NT2/D1 (cell line): ENCODE measurements around the gene KLHL30.

Experiments
- DNase-seq: peaks from one replicate; pipeline ENCODE4 v3.0.0-alpha.2; 2011; ENCODE audit warnings: low read depth, low spot score
- H3K27me3 ChIP-seq: 2 replicates; pipeline ENCODE4 v1.6.0; 2011; ENCODE audit warnings: mild to moderate bottlenecking; ENCODE audit not compliant: insufficient read length, insufficient read depth
- H3K36me3 ChIP-seq: 2 replicates; pipeline ENCODE4 v1.6.1; 2011; ENCODE audit warnings: mild to moderate bottlenecking, low read length, mixed read lengths; ENCODE audit not compliant: insufficient read depth, insufficient read length
- H3K4me1 ChIP-seq: 2 replicates; pipeline ENCODE4 v1.5.1; 2011; ENCODE audit not compliant: insufficient read depth, insufficient read length
- H3K4me3 ChIP-seq: 2 replicates; pipeline ENCODE4 v1.5.1; 2011; ENCODE audit warnings: low read depth; ENCODE audit not compliant: insufficient read length
- H3K9ac ChIP-seq: 2 replicates; pipeline ENCODE4 v1.6.0; 2011; ENCODE audit warnings: low read depth; ENCODE audit not compliant: insufficient read length
- H3K9me3 ChIP-seq: 2 replicates; pipeline ENCODE4 v1.5.1; 2011; ENCODE audit warnings: mild to moderate bottlenecking, low read length; ENCODE audit not compliant: insufficient read depth
- SUZ12 ChIP-seq: IDR thresholded peaks from 2 replicates; pipeline ENCODE4 v1.6.1; 2011; ENCODE audit not compliant: insufficient read length, insufficient read depth; ENCODE audit errors: extremely low read depth
- YY1 ChIP-seq: IDR thresholded peaks from 2 replicates; pipeline ENCODE4 v1.6.1; 2011; ENCODE audit not compliant: insufficient read length, insufficient read depth
- ZNF274 ChIP-seq: IDR thresholded peaks from 2 replicates; pipeline ENCODE4 v1.6.1; 2011; ENCODE audit warnings: mild to moderate bottlenecking, low read depth, low read length

The KLHL30 gene

GRCh38 chr2:238138331-238139195 lies at the start of gene KLHL30:
KLHL30 (plus strand) TSS chr2:238138668; CDS start chr2:238140755, 2,087 bp downstream.
- Histone ChIP-seq H3K36me3 (peaks cover 19% of the 10 kb centered on the region), H3K9me3 (no peaks in the 10 kb centered on the region), H3K4me1 (peaks cover 24% of the 10 kb centered on the region), H3K27me3 (no peaks in the 10 kb centered on the region), H3K9ac (peak within 1 kb of the TSS; percentile 22), H3K4me3 (peak within 1 kb of the TSS; percentile 13)
- no peak for TF ChIP-seq ZNF274
- no peak for DNase-seq

GRCh38 chr2:238090887-238091286 lies 47.6 kb upstream of the KLHL30 start:
- peaks cover 34% of the 10 kb centered on the region for H3K36me3 ChIP-seq
- no peaks in the 10 kb centered on the region for H3K9me3 ChIP-seq
- no peak for DNase-seq
- H3K4me3 ChIP-seq: no peak overlapping the region
- H3K27me3 ChIP-seq: no peaks in the 10 kb centered on the region
- H3K4me1 ChIP-seq: peaks cover 3% of the 10 kb centered on the region
- H3K9ac ChIP-seq: no peak overlapping the region
- no peak for TF ChIP-seq ZNF274

GRCh38 chr2:238091436-238092060 lies 46.9 kb upstream of the KLHL30 start:
- no peak overlapping the region for H3K4me3 ChIP-seq
- no peak overlapping the region for H3K9ac ChIP-seq
- no peak for TF ChIP-seq YY1
- TF ChIP-seq ZNF274: no peak
- no peak for TF ChIP-seq SUZ12
- no peaks in the 10 kb centered on the region for H3K9me3 ChIP-seq
- no peak for DNase-seq
- no peaks in the 10 kb centered on the region for H3K27me3 ChIP-seq
- H3K36me3 ChIP-seq: peaks cover 33% of the 10 kb centered on the region
- H3K4me1 ChIP-seq: peaks cover 8% of the 10 kb centered on the region

GRCh38 chr2:238092486-238093035 lies 45.9 kb upstream of the KLHL30 start:
- Histone ChIP-seq H3K4me1 (peaks cover 11% of the 10 kb centered on the region), H3K4me3 (no peak overlapping the region), H3K36me3 (peaks cover 32% of the 10 kb centered on the region), H3K27me3 (no peaks in the 10 kb centered on the region), H3K9ac (no peak overlapping the region), H3K9me3 (no peaks in the 10 kb centered on the region)
- no peak for TF ChIP-seq ZNF274
- no peak for TF ChIP-seq YY1
- TF ChIP-seq SUZ12: no peak
- DNase-seq: no peak

GRCh38 chr2:238093181-238094140 lies 45.0 kb upstream of the KLHL30 start:
- no peaks in the 10 kb centered on the region for H3K27me3 ChIP-seq
- H3K4me1 ChIP-seq: peaks cover 16% of the 10 kb centered on the region
- no peak overlapping the region for H3K4me3 ChIP-seq
- H3K9ac ChIP-seq: no peak overlapping the region
- no peak for DNase-seq
- TF ChIP-seq ZNF274: no peak
- TF ChIP-seq YY1: no peak
- TF ChIP-seq SUZ12: no peak
- H3K36me3 ChIP-seq: peaks cover 38% of the 10 kb centered on the region
- H3K9me3 ChIP-seq: no peaks in the 10 kb centered on the region; the same call in 1 of the 2 replicates

GRCh38 chr2:238094438-238095022 lies 43.9 kb upstream of the KLHL30 start:
- Histone ChIP-seq H3K4me1 (peaks cover 16% of the 10 kb centered on the region), H3K36me3 (peaks cover 37% of the 10 kb centered on the region)

More at GRCh38 chr2:238094438-238095022, 43.9 kb upstream of the KLHL30 start:
- Histone ChIP-seq H3K27me3 (no peaks in the 10 kb centered on the region), H3K9me3 (no peaks in the 10 kb centered on the region; the same call in 1 of the 2 replicates), H3K4me3 (no peak overlapping the region), H3K9ac (no peak overlapping the region)
- TF ChIP-seq ZNF274 (no peak), YY1 (no peak), SUZ12 (no peak)
- no peak for DNase-seq
